Measurements from ENCODE around the gene PTPN14. TPM values are rescaled to one million over a fixed set of nuclear protein-coding genes. Genes with fewer than 3 reads are reported as not detected.

The PTPN14 gene
- total and polyA plus RNA-seq, 2 of the 8 experiments (the other 6 are each of a cell fraction or from before 2014, with no cell fraction given): 14.4 to 93.6 TPM

DNA sequence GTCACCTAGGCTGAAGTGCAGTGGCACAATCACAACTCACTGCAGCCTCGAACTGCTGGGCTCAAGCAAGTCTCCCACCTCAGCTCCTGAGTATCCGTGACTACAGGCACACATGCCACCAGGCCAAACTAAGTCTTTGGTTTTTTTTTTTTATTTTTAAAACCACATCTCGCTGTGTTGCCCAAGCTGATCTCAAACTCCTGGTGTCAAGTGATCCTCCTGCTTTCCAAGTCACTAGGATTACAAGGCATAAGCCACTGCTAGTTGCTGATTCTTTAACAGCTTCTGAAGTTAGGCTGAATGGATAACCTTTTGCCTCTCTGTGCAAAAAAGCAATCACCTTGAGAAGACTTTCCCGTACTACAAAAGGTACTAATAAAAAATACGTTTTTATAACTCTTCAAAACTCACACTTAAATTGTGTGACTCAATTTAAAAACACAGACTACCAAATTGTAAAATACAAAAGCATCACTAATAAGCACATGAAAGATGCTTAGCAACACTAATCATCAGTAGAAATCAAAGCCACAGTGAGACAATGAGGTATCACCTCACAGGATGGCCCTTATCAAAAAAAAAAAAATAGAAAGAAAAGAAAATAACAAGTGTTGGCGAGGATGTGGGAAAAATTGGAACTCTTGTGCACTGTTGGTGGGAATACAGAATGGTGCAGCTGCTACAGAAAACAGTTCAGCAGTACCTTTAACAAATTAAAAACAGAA lies 40.3 kb downstream of the PTPN14 start:
- Histone ChIP-seq H2AK5ac (ENCODE audit: low read depth, low read length) (no peak overlapping the region), H2BK20ac (ENCODE audit: low read length) (no peak overlapping the region), H3K4me1 (replicated peaks in 1 of 4; ENCODE audit: control insufficient read depth in 3 of 4, insufficient read depth in 4 of 4, low read length in 3 of 4) (peaks cover 5 to 22% (median 12%) of the 10 kb centered on the region in 4 experiments; a peak in 6 of 7 replicates), H4K20me1 (replicated peaks in 1 of 2; ENCODE audit: control insufficient read depth in 1 of 2, insufficient read depth in 2 of 2, low read length in 2 of 2) (peaks cover 9 to 12% of the 10 kb centered on the region in 2 experiments), H2BK12ac (ENCODE audit: low read depth, low read length) (no peak overlapping the region), H2BK15ac (ENCODE audit: low read length) (no peak overlapping the region), H3K4me2 (ENCODE audit: insufficient read depth in 1 of 2, low read depth in 2 of 2, low read length in 2 of 2) (no peak overlapping the region), H3K4me3 (ENCODE audit: extremely low read depth in 1 of 4, insufficient read depth in 2 of 4, low read depth in 3 of 4, low read length in 4 of 4) (no peak overlapping the region), H3K9ac (replicated peaks in 1 of 4; ENCODE audit: extremely low read depth in 1 of 4, low read depth in 3 of 4, low read length in 3 of 4) (no peak overlapping the region), H3K27ac (ENCODE audit: low read depth, low read length) (no peak overlapping the region), H2BK5ac (ENCODE audit: low read depth, low read length) (no peak overlapping the region), H3K79me1 (ENCODE audit: low read depth, low read length) (0 out of 2 replicates have a peak, but pooled peaks cover 3% of the 10 kb centered on the region), H3K18ac (ENCODE audit: extremely low read depth, low read length) (no peak overlapping the region), H3K14ac (ENCODE audit: insufficient read length) (no peak overlapping the region), H3K36me3 (ENCODE audit: control insufficient read depth in 2 of 4, insufficient read depth in 4 of 4, low read length in 3 of 4) (peaks cover 0 to 9% (median 3%) of the 10 kb centered on the region in 4 experiments; a peak in 4 of 8 replicates), H3K79me2 (ENCODE audit: control insufficient read depth in 1 of 2, insufficient read depth in 2 of 2, low read length in 2 of 2) (peaks cover 9 to 69% of the 10 kb centered on the region in 2 experiments; a peak in 3 of 4 replicates), H3K9me3 (ENCODE audit: insufficient read depth in 2 of 2, low read depth in 1 of 2, low read length in 1 of 2) (peaks cover 12 to 14% of the 10 kb centered on the region in 2 experiments), H3K23me2 (ENCODE audit: low read depth, low read length) (no peaks in the 10 kb centered on the region), H4K8ac (ENCODE audit: extremely low read depth, insufficient read depth, low read length) (no peak overlapping the region), H4K5ac (ENCODE audit: insufficient read length, low read depth, low read length) (no peak overlapping the region), H3K4ac (replicated peaks; ENCODE audit: insufficient read length, low read depth, low read length) (no peak overlapping the region), H2AFZ (ENCODE audit: low read length) (no peak overlapping the region), H3K23ac (ENCODE audit: insufficient read length) (no peak overlapping the region), H3K27me3 (replicated peaks in 1 of 4; ENCODE audit: control insufficient read depth in 3 of 4, extremely low read depth in 1 of 4, insufficient read depth in 3 of 4, low read length in 3 of 4) (peaks cover 0 to 4% (median 2%) of the 10 kb centered on the region in 4 experiments; a peak in 3 of 7 replicates), H4K91ac (replicated peaks; ENCODE audit: insufficient read length, low read length) (no peak overlapping the region), H2BK120ac (replicated peaks; ENCODE audit: low read depth, low read length) (no peak overlapping the region), H3K56ac (replicated peaks; ENCODE audit: insufficient read length, low read depth, low read length) (no peak overlapping the region)
- 86% methylated on average over 6 of the region's 6 CpGs; no CpG with 5 or more reads in 1 of the 2 experiments for WGBS, 2 experiments (ENCODE audit: extremely low coverage in 1 of 2, insufficient coverage in 1 of 2, insufficient read length in 1 of 2, insufficient replicate concordance in 2 of 2, low coverage in 1 of 2, low lambda C conversion rate in 2 of 2, missing lambda C conversion rate in 1 of 2)
- CTCF ChIA-PET (ENCODE audit: partially characterized antibody): interaction anchor here (0.6 kb wide), 1 partner anchor 1093 kb away, joined by 5 read pairs; no protein-coding TSS in a partner anchor
- POLR2A ChIA-PET (ENCODE audit: partially characterized antibody): no interaction called here
- DNase-seq (ENCODE audit: low read depth in 1 of 2, low spot score in 2 of 2) (no peak), FAIRE-seq (no peak)
- no peak for TF ChIP-seq CHD2 (IDR thresholded peaks at IDR 0.05; ENCODE audit: low read length)
- TF ChIP-seq ATF3 (IDR thresholded peaks at IDR 0.05; ENCODE audit: insufficient read depth, low read depth, low read length): no peak
- TF ChIP-seq, protein P1, sequence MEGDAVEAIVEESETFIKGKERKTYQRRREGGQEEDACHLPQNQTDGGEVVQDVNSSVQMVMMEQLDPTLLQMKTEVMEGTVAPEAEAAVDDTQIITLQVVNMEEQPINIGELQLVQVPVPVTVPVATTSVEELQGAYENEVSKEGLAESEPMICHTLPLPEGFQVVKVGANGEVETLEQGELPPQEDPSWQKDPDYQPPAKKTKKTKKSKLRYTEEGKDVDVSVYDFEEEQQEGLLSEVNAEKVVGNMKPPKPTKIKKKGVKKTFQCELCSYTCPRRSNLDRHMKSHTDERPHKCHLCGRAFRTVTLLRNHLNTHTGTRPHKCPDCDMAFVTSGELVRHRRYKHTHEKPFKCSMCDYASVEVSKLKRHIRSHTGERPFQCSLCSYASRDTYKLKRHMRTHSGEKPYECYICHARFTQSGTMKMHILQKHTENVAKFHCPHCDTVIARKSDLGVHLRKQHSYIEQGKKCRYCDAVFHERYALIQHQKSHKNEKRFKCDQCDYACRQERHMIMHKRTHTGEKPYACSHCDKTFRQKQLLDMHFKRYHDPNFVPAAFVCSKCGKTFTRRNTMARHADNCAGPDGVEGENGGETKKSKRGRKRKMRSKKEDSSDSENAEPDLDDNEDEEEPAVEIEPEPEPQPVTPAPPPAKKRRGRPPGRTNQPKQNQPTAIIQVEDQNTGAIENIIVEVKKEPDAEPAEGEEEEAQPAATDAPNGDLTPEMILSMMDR (IDR thresholded peaks at IDR 0.05; ENCODE audit: control extremely low read depth in 1 of 3, insufficient read depth in 1 of 3, low read depth in 1 of 3, low read length in 3 of 3): no peak
- TF ChIP-seq POU5F1 (IDR thresholded peaks at IDR 0.05; ENCODE audit: low read depth, low read length): no peak
- TF ChIP-seq E2F6 (IDR thresholded peaks at IDR 0.05): no peak
- TF ChIP-seq USF2 (IDR thresholded peaks at IDR 0.05; ENCODE audit: low read length): no peak
